ENCODE measurements around the gene CEP135. TPM values are rescaled to one million over a fixed set of nuclear protein-coding genes. Genes with fewer than 3 reads are reported as not detected.

CEP135 gene
- total RNA-seq, 1 donor from 2014 or later = 16.8 TPM

- DNase-seq (ENCODE audit: extremely low spot score, unreplicated experiment) = no peak
- Mint-ChIP-seq H3K4me3 (peak overlapping the region; percentile 97), H3K27ac (no peak overlapping the region), H3K9me3 (no peaks in the 10 kb centered on the region), H3K27me3 (no peaks in the 10 kb centered on the region), H3K36me3 (no peaks in the 10 kb centered on the region), H3K4me1 (ENCODE audit: unreplicated experiment) (peaks cover 42% of the 10 kb centered on the region)
- no peak for TF ChIP-seq CTCF (conservative IDR thresholded peaks at IDR 0.05)
Measured at GRCh38 chr4:56051710-56052075, 102.9 kb downstream of the CEP135 start.

DNA sequence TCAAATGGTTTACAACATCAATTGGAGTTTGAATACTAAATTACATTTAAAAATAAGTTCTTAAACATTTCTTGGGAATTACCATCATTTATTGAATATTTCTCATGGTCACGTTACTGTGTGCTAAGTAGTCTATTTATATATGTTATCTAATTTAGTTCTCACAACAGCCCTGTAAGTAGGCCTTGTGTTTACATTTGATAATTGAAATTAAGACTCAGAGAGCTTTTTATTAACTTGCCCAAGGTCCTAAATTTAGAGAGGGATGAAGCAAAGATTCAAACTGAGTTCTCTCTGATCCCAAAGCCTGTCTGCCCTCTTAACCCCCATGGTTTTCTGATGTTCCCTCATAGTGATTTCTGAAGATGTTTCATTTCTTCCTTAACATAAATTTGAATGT is 103.7 kb downstream of the CEP135 start:
- no peaks in the 10 kb centered on the region for H3K36me3 Mint-ChIP-seq
- TF ChIP-seq CTCF (conservative IDR thresholded peaks at IDR 0.05) = no peak
- no peak overlapping the region for H3K27ac Mint-ChIP-seq
- peak overlapping the region; percentile 19 for H3K4me3 Mint-ChIP-seq
- H3K9me3 Mint-ChIP-seq = no peaks in the 10 kb centered on the region
- no peaks in the 10 kb centered on the region for H3K27me3 Mint-ChIP-seq
- H3K4me1 Mint-ChIP-seq (ENCODE audit: unreplicated experiment) = peaks cover 45% of the 10 kb centered on the region
- no peak for DNase-seq (ENCODE audit: extremely low spot score, unreplicated experiment)

DNA sequence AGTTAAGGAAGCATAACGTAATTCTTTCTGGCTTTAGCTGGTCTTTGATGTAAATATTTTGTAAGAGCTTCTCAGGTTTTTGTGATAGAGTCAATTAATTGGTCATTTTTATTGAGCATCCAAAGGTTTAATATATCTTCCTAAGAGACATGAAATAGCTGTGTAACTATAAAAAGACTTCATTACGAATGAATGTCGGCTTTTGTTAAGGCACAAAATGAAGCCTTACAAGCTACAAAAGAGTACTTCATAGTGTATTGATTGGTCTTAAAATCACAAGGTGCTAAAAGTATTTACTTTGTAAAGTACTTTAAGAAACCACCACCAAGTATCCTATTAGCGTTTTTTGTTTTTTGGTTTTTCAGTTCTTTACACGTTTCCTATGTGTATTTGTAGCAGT is 104.2 kb downstream of the CEP135 start:
- H3K9me3 Mint-ChIP-seq = no peaks in the 10 kb centered on the region

DNA sequence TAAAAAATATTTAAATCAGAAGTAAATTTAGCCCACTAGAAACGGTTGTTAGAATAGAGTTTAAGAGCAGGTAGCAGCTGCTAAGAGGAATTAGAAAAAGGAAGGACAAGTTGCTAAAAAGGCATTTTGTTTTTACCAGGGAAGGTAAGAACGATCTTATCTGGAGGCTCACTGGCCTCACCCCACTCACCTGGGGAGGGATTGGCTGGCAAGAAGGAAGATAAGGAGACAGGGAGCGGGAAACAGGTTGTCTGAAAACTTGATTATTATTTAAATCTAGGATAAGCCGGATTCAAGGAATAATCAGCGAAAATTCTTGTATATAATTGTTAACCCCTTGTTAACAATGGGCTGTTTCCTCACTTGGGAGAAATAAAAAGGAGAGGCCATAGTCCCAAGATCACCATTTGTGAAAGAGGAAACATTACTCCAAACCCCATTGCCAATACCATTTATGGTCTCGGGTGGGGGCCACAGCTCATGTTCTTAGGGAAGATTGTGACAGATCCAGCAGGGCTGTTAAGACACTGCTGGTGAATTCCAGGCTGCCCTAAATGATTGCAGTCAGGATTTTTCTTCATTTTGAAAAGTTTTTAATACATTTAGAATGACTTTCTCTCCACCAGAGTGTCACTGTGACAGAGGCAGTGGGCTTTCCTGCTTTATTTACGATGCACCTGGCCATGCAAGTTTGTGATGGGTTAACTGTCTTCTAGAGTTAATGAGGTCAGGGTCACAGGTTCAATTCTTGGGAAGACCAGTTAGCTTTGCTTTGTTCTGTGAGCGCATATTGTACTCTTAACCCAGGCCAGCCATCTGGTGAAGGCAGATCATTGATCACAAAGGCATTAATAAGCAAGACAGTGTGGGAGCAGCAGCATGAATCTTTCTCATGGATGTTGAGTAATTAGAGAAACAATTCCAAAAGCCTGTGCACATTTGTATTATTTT is 106.6 kb downstream of the CEP135 start:
- peak overlapping the region; percentile 77 for H3K27ac Mint-ChIP-seq
- no peak for DNase-seq (ENCODE audit: extremely low spot score, unreplicated experiment)
- H3K36me3 Mint-ChIP-seq = peaks cover 8% of the 10 kb centered on the region
- no peaks in the 10 kb centered on the region for H3K27me3 Mint-ChIP-seq
- peaks cover 38% of the 10 kb centered on the region for H3K4me1 Mint-ChIP-seq (ENCODE audit: unreplicated experiment)
- peaks cover 4% of the 10 kb centered on the region for H3K9me3 Mint-ChIP-seq
- peak overlapping the region; percentile 64 for H3K4me3 Mint-ChIP-seq
- TF ChIP-seq CTCF (conservative IDR thresholded peaks at IDR 0.05) = no peak

More for the DNA sequence above, 104.2 kb downstream of the CEP135 start:
- H3K36me3 Mint-ChIP-seq = no peaks in the 10 kb centered on the region
- H3K4me1 Mint-ChIP-seq (ENCODE audit: unreplicated experiment) = peaks cover 45% of the 10 kb centered on the region
- H3K4me3 Mint-ChIP-seq = peak overlapping the region; percentile 19
- DNase-seq (ENCODE audit: extremely low spot score, unreplicated experiment) = no peak
- H3K27me3 Mint-ChIP-seq = no peaks in the 10 kb centered on the region
- no peak for TF ChIP-seq CTCF (conservative IDR thresholded peaks at IDR 0.05)
- H3K27ac Mint-ChIP-seq = no peak overlapping the region

GRCh38 chr4:56055991-56056390 is 107.2 kb downstream of the CEP135 start:
- Mint-ChIP-seq H3K36me3 (peaks cover 10% of the 10 kb centered on the region), H3K27me3 (no peaks in the 10 kb centered on the region), H3K27ac (peak overlapping the region; percentile 77), H3K4me3 (peak overlapping the region; percentile 16), H3K4me1 (ENCODE audit: unreplicated experiment) (peaks cover 41% of the 10 kb centered on the region), H3K9me3 (peaks cover 5% of the 10 kb centered on the region)
- TF ChIP-seq CTCF (conservative IDR thresholded peaks at IDR 0.05) = no peak
- DNase-seq (ENCODE audit: extremely low spot score, unreplicated experiment) = no peak

Data from type B pancreatic cell (in vitro differentiated cells).